Measurements from ENCODE around the gene ALKBH4. TPM values are rescaled to one million over a fixed set of nuclear protein-coding genes. Genes with fewer than 3 reads are reported as not detected.
A peak's percentile ranks its signal among the peaks of the same experiment; 100 is the strongest.
"Not testable (repeated sequence)": the region's sequence is repeated elsewhere in the genome, so short reads cannot be mapped to it uniquely, and the experiment has no call there.

ALKBH4 gene
- total RNA-seq, 5 donors from 2014 or later (not counting 1 experiment from before 2014, with no cell fraction given), result 5.6 to 13.5 (median 12.2) TPM

DNA sequence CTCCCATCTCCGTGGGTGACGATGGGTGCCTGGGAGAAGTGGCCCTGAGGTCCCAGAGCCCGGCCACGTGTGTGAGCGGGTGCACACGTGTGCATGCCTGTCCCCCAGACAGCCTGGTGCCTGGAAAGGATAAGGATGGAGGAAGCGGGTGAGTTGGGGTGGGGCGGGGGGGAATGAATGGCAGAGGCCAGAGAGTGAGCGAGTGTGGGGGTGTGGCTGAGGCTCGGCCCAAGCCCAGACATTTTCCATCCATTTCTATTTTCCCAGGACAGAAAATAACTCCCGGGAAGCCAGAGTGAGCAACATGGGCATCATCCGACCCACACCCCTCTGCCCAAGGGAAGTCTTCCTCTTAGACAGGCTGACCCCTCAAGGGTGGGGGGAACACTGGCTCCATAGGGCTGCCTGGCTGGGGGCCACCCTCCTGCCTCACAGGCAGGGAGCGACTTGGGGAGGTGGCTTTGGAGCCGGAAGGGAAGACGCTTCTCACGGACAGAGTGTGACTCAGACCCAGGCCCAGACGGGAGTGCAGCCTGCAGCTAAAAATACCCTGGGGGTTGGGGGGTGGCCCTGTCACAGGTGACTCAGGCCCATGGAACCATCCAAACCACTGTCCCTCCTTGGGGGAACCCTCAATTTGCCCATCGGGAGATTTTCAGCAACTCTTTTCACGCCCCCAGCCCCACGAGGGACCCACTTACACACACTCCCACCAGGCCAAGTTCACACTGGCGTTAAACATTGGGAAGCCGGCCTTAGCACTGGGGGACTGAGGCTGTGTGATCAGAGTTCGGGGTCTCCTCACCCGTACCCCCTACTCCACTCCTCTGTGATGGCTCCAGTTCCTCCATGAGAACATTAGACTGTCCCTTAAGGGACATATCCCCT is 40.9 kb upstream of the ALKBH4 start:
- DNase-seq; H3K9me3 Mint-ChIP-seq; H3K27me3 Mint-ChIP-seq; H3K36me3 Mint-ChIP-seq; H3K4me3 Mint-ChIP-seq; H3K9me3 ChIP-seq; H3K27me3 ChIP-seq (replicated peaks in 1 of 2; ENCODE audit: control insufficient read depth in 2 of 2, extremely low read depth in 1 of 2, insufficient read depth in 2 of 2, low read length in 1 of 2); H3K27ac Mint-ChIP-seq; H3K27ac ChIP-seq (ENCODE audit: low read length); POLR2A ChIA-PET; H3K4me3 ChIP-seq (ENCODE audit: control insufficient read depth in 1 of 2, extremely low read depth in 1 of 2, low read length in 1 of 2); H3K4me1 ChIP-seq (ENCODE audit: control insufficient read depth in 1 of 2, extremely low read depth in 1 of 2, insufficient read depth in 2 of 2, low read length in 2 of 2); H3K4me1 Mint-ChIP-seq; H3K36me3 ChIP-seq (ENCODE audit: control insufficient read depth in 2 of 2, extremely low read depth in 1 of 2, insufficient read depth in 1 of 2, low read length in 1 of 2); CTCF ChIA-PET: not testable (repeated sequence)
- ATAC-seq (replicated peaks in 1 of 4), result peak in 1 of 4 experiments; percentile 11
- no CpG with 5 or more reads among the region's 24 CpGs for WGBS (ENCODE audit: insufficient coverage)

DNA sequence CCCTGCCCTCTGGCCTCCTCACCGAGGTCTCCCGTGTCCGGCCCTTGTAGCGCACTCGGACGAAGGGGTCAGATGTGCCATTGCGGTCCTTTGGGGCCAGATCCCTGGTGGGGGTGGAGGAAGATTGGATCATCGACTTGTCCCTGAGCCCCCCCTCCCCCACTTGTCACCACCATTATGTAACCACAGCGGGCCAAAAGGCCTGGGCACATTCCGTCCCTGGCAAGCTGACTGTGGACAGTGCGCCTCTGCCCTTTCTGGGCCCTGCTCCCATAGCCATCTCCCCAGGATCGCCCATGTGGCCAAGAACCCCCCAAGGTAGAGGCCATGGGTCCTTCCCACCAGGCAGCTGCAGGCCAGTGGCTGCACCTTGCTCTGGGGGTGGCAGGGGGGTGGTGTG is 38.5 kb upstream of the ALKBH4 start:
- H3K4me1 Mint-ChIP-seq; H3K4me1 ChIP-seq (ENCODE audit: control insufficient read depth in 1 of 2, extremely low read depth in 1 of 2, insufficient read depth in 2 of 2, low read length in 2 of 2); H3K9me3 Mint-ChIP-seq; DNase-seq; CTCF ChIA-PET; H3K27me3 Mint-ChIP-seq; H3K4me3 Mint-ChIP-seq; H3K27me3 ChIP-seq (replicated peaks in 1 of 2; ENCODE audit: control insufficient read depth in 2 of 2, extremely low read depth in 1 of 2, insufficient read depth in 2 of 2, low read length in 1 of 2); H3K36me3 ChIP-seq (ENCODE audit: control insufficient read depth in 2 of 2, extremely low read depth in 1 of 2, insufficient read depth in 1 of 2, low read length in 1 of 2); H3K9me3 ChIP-seq; H3K27ac ChIP-seq (ENCODE audit: low read length); ATAC-seq (replicated peaks in 1 of 4); H3K27ac Mint-ChIP-seq; H3K4me3 ChIP-seq (ENCODE audit: control insufficient read depth in 1 of 2, extremely low read depth in 1 of 2, low read length in 1 of 2); H3K36me3 Mint-ChIP-seq; POLR2A ChIA-PET: not testable (repeated sequence)
- no CpG with 5 or more reads among the region's 12 CpGs for WGBS (ENCODE audit: insufficient coverage)

GRCh38 chr7:102498321-102498720 is 33.7 kb upstream of the ALKBH4 start:
- H3K27me3 ChIP-seq (replicated peaks in 1 of 2; ENCODE audit: control insufficient read depth in 2 of 2, extremely low read depth in 1 of 2, insufficient read depth in 2 of 2, low read length in 1 of 2); H3K4me3 Mint-ChIP-seq; CTCF ChIA-PET; H3K36me3 Mint-ChIP-seq; H3K36me3 ChIP-seq (ENCODE audit: control insufficient read depth in 2 of 2, extremely low read depth in 1 of 2, insufficient read depth in 1 of 2, low read length in 1 of 2); H3K9me3 ChIP-seq; DNase-seq; POLR2A ChIA-PET; H3K4me3 ChIP-seq (ENCODE audit: control insufficient read depth in 1 of 2, extremely low read depth in 1 of 2, low read length in 1 of 2); H3K27ac Mint-ChIP-seq; H3K9me3 Mint-ChIP-seq; H3K4me1 ChIP-seq (ENCODE audit: control insufficient read depth in 1 of 2, extremely low read depth in 1 of 2, insufficient read depth in 2 of 2, low read length in 2 of 2); H3K4me1 Mint-ChIP-seq; H3K27ac ChIP-seq (ENCODE audit: low read length); H3K27me3 Mint-ChIP-seq; ATAC-seq (replicated peaks in 1 of 4): not testable (repeated sequence)
- WGBS (ENCODE audit: insufficient coverage), result no CpG with 5 or more reads among the region's 16 CpGs

- H3K4me1 ChIP-seq (ENCODE audit: control insufficient read depth in 1 of 2, extremely low read depth in 1 of 2, insufficient read depth in 2 of 2, low read length in 2 of 2); H3K9me3 ChIP-seq; H3K36me3 ChIP-seq (ENCODE audit: control insufficient read depth in 2 of 2, extremely low read depth in 1 of 2, insufficient read depth in 1 of 2, low read length in 1 of 2); POLR2A ChIA-PET; ATAC-seq (replicated peaks in 1 of 4); H3K27me3 Mint-ChIP-seq; H3K27me3 ChIP-seq (replicated peaks in 1 of 2; ENCODE audit: control insufficient read depth in 2 of 2, extremely low read depth in 1 of 2, insufficient read depth in 2 of 2, low read length in 1 of 2); H3K27ac Mint-ChIP-seq; DNase-seq; H3K4me3 Mint-ChIP-seq; H3K9me3 Mint-ChIP-seq; H3K4me3 ChIP-seq (ENCODE audit: control insufficient read depth in 1 of 2, extremely low read depth in 1 of 2, low read length in 1 of 2); H3K4me1 Mint-ChIP-seq; H3K36me3 Mint-ChIP-seq; H3K27ac ChIP-seq (ENCODE audit: low read length); CTCF ChIA-PET: not testable (repeated sequence)
- no CpG with 5 or more reads among the region's 5 CpGs for WGBS (ENCODE audit: insufficient coverage)
Measured at GRCh38 chr7:102497308-102497707, 32.6 kb upstream of the ALKBH4 start.

DNA sequence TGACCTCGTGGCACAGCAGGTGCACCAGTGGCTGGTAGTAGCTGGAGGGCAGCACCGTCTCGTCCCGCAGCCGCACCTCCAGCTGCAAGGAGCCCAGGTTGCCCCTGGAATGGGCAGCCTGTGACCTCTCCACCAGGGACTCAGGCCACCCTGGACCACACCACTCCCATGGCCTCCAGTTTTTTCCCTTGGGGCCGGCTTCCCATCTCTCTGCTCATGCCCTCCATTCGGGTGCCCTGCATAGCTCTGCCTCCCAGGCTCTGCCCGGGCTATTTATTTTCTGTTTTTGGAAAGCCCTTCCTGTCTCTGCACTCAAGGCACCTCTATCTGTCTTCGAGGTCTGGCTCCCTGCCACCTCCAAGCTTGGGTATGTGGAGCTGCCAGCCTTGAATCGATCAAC is 32.2 kb upstream of the ALKBH4 start:
- DNase-seq; H3K27ac ChIP-seq (ENCODE audit: low read length); CTCF ChIA-PET; H3K27ac Mint-ChIP-seq; H3K36me3 Mint-ChIP-seq; H3K36me3 ChIP-seq (ENCODE audit: control insufficient read depth in 2 of 2, extremely low read depth in 1 of 2, insufficient read depth in 1 of 2, low read length in 1 of 2); H3K4me3 ChIP-seq (ENCODE audit: control insufficient read depth in 1 of 2, extremely low read depth in 1 of 2, low read length in 1 of 2); H3K4me3 Mint-ChIP-seq; H3K27me3 ChIP-seq (replicated peaks in 1 of 2; ENCODE audit: control insufficient read depth in 2 of 2, extremely low read depth in 1 of 2, insufficient read depth in 2 of 2, low read length in 1 of 2); POLR2A ChIA-PET; H3K4me1 ChIP-seq (ENCODE audit: control insufficient read depth in 1 of 2, extremely low read depth in 1 of 2, insufficient read depth in 2 of 2, low read length in 2 of 2); H3K27me3 Mint-ChIP-seq; H3K9me3 ChIP-seq; ATAC-seq (replicated peaks in 1 of 4); H3K9me3 Mint-ChIP-seq; H3K4me1 Mint-ChIP-seq: not testable (repeated sequence)
- WGBS (ENCODE audit: insufficient coverage), result no CpG with 5 or more reads among the region's 10 CpGs

DNA sequence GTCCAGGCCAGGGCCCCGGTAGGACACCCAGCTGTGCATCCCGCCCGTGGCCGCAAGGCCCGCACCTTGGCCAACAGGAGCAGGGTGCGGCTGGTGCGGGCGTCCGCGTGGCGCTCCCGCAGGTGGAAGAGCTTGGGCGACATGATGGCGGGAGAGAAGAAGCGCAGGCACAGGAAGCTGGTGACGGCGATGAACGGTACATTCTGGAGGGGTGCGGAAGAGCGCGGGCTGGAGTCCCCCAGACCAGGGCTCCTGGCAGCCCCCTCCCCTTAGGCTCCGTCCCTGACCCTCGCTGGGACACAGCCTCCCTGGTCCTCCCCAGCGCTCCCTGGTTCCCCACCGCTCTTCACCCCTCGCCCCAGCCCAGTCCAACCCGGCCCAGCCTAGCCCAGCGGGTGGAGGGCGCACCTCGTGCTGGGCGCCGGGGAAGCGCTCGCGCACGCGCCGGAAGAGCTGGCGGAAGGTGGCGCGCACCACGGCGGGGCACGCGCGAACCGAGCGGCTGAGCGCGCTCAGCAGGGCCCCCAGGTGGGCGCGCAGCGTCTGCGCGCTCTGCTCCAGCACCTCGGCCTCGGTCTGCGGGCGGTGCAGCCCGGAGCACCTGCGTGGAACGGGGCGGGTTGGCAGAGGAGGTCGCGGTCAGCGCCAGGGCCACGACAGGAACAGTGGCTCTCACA is 29.9 kb upstream of the ALKBH4 start:
- CTCF ChIA-PET; H3K4me1 ChIP-seq (ENCODE audit: control insufficient read depth in 1 of 2, extremely low read depth in 1 of 2, insufficient read depth in 2 of 2, low read length in 2 of 2); POLR2A ChIA-PET; H3K4me3 Mint-ChIP-seq; H3K4me3 ChIP-seq (ENCODE audit: control insufficient read depth in 1 of 2, extremely low read depth in 1 of 2, low read length in 1 of 2); H3K27me3 ChIP-seq (replicated peaks in 1 of 2; ENCODE audit: control insufficient read depth in 2 of 2, extremely low read depth in 1 of 2, insufficient read depth in 2 of 2, low read length in 1 of 2); H3K27me3 Mint-ChIP-seq; H3K9me3 ChIP-seq; H3K36me3 Mint-ChIP-seq; H3K27ac Mint-ChIP-seq; H3K36me3 ChIP-seq (ENCODE audit: control insufficient read depth in 2 of 2, extremely low read depth in 1 of 2, insufficient read depth in 1 of 2, low read length in 1 of 2); H3K4me1 Mint-ChIP-seq; H3K27ac ChIP-seq (ENCODE audit: low read length); DNase-seq; H3K9me3 Mint-ChIP-seq: not testable (repeated sequence)
- WGBS (ENCODE audit: insufficient coverage), result no CpG with 5 or more reads among the region's 67 CpGs
- peak; percentile 77 to 87 (median 80) for ATAC-seq (replicated peaks in 1 of 4)
